Activated T-cell treated with anti-CD3 and anti-CD28 coated beads for 48 hours (primary cell): ENCODE results near the gene SPINT4.

ENCODE experiments used
- DNase-seq: peaks from one replicate; pipeline ENCODE4 v3.0.0-alpha.2; 2020; ENCODE audit warnings: low read depth

SPINT4 gene

GRCh38 chr20:45765307-45765875 is 43.2 kb downstream of the SPINT4 start:
- no peak for DNase-seq

- no peak for DNase-seq
These were observed 43.8 kb downstream of the SPINT4 start for GRCh38 chr20:45765980-45766379.

- DNase-seq = no peak
These were observed 46.3 kb downstream of the SPINT4 start for GRCh38 chr20:45768479-45768878.

- peak; percentile 71 for DNase-seq
These were observed 49.1 kb downstream of the SPINT4 start for GRCh38 chr20:45771182-45771759.

- DNase-seq = no peak
These were observed 50.5 kb downstream of the SPINT4 start for GRCh38 chr20:45772693-45773092.

- DNase-seq = no peak
These were observed 52.8 kb downstream of the SPINT4 start for GRCh38 chr20:45774945-45775344.

- no peak for DNase-seq
These were observed 53.3 kb downstream of the SPINT4 start for GRCh38 chr20:45775411-45775810.
